Measurements from ENCODE around the gene LSM7. TPM values are rescaled to one million over a fixed set of nuclear protein-coding genes. Genes with fewer than 3 reads are reported as not detected.

LSM7 gene
- total and polyA plus RNA-seq, 9 of the 15 experiments (the other 6 are each of a cell fraction or from before 2014, with no cell fraction given), result 40.5 to 690 (median 265) TPM

- TF ChIP-seq RREB1 (CRISPR knock-in tag; IDR thresholded peaks at IDR 0.05), result 0 out of 2 replicates have a peak, but pooled peaks have one; percentile 18
- TF ChIP-seq POLR2AphosphoS2 (IDR thresholded peaks at IDR 0.05; ENCODE audit: low read length), result peak; percentile 82; the same call in 1 of the 2 replicates
- no peak for TF ChIP-seq SETDB1 (IDR thresholded peaks at IDR 0.05; ENCODE audit: low read length)
- no peak; the same call in 1 of the 2 replicates for TF ChIP-seq NFIC (IDR thresholded peaks at IDR 0.05)
- 0 out of 2 replicates have a peak, but pooled peaks have one; percentile 79 for TF ChIP-seq KDM2B (CRISPR knock-in tag; IDR thresholded peaks at IDR 0.05)
- TF ChIP-seq FOXJ2 (tag; IDR thresholded peaks at IDR 0.05), result peak; percentile 31; the same call in 1 of the 2 replicates
- 0 out of 2 replicates have a peak, but pooled peaks have one; percentile 46 for TF ChIP-seq GTF2F1 (IDR thresholded peaks at IDR 0.05; ENCODE audit: low read depth, low read length)
- peak; percentile 91 for TF ChIP-seq TAF1 (IDR thresholded peaks at IDR 0.05; ENCODE audit: control insufficient read depth, extremely low read depth, insufficient read depth, low read length, severe bottlenecking)
- no peak for TF ChIP-seq TEAD4 (IDR thresholded peaks at IDR 0.05; ENCODE audit: low read length)
- TF ChIP-seq TEAD4 (CRISPR knock-in tag; IDR thresholded peaks at IDR 0.05; ENCODE audit: borderline replicate concordance), result 0 out of 2 replicates have a peak, but pooled peaks have one; percentile 54
- peak; percentile 95 for TF ChIP-seq POLR2G (IDR thresholded peaks at IDR 0.05; ENCODE audit: low read depth, low read length)
- TF ChIP-seq NRF1 (conservative IDR thresholded peaks at IDR 0.05 in 1 of 2, IDR thresholded peaks at IDR 0.05 in 1 of 2), result peak; percentile 99
- peak in 1 of 2 experiments; percentile 86; a peak in 3 of 4 replicates for TF ChIP-seq HDAC1 (IDR thresholded peaks at IDR 0.05)
- TF ChIP-seq TCF3 (CRISPR knock-in tag; IDR thresholded peaks at IDR 0.05), result no peak
- TF ChIP-seq ID3 (CRISPR knock-in tag; IDR thresholded peaks at IDR 0.05), result no peak
- no peak for TF ChIP-seq ID3 (tag; IDR thresholded peaks at IDR 0.05)
- TF ChIP-seq SIN3A (IDR thresholded peaks at IDR 0.05; ENCODE audit: borderline replicate concordance in 2 of 2, control insufficient read depth in 1 of 2, low read depth in 2 of 2, low read length in 2 of 2), result peak; percentile 58 to 81; a peak in 3 of 4 replicates
- TF ChIP-seq SAFB (IDR thresholded peaks at IDR 0.05; ENCODE audit: borderline replicate concordance, low read depth, low read length), result peak; percentile 74
- TF ChIP-seq CXXC5 (CRISPR knock-in tag; IDR thresholded peaks at IDR 0.05), result peak; percentile 84
- TF ChIP-seq ZFX (CRISPR knock-in tag; IDR thresholded peaks at IDR 0.05), result peak; percentile 88
- TF ChIP-seq RBM22 (IDR thresholded peaks at IDR 0.05; ENCODE audit: low read depth, low read length, poor library complexity, severe bottlenecking), result no peak
- no peak for TF ChIP-seq RBM15 (IDR thresholded peaks at IDR 0.05; ENCODE audit: insufficient read depth, low read length)
These were observed at the start of gene LSM7, which contains the start of gene SPPL2B (continued) for GRCh38 chr19:2328401-2329148.

All from K562 (cell line).